ENCODE results near the gene KCNMA1. TPM values are rescaled to one million over a fixed set of nuclear protein-coding genes. Genes with fewer than 3 reads are reported as not detected.

The KCNMA1 gene
- total RNA-seq, 2 donors from 2014 or later = 29.1 to 37.9 TPM

DNA sequence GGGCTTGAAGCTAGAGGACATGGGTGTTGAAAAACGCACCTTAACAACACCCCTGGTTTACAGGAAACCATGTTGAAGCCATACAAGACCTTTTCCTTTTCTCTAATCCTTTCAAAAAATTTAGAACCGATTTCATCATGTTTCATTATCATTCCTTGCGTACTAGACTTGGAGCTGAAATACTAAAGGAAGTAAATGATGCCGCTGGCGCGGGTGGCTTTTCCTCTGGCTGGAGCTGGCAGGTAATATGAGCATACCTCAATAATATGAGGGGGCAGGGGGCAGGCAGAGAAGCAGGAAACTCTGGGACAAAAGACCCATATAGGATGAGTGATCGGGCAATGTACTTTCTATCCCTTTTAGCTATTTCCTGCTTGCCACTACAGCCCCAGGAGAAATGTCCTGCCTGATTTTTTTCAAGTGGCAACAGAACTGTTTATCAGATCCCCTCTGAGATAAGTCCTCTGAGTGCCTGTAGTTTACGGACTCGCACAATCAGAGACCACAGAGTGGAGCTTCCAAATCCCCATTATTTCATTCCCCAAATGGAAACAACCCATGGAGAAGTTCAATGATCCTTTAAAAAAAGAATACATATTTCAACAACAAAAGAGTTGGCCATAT is 450.1 kb downstream of the KCNMA1 start:
- TF ChIP-seq, protein P1, sequence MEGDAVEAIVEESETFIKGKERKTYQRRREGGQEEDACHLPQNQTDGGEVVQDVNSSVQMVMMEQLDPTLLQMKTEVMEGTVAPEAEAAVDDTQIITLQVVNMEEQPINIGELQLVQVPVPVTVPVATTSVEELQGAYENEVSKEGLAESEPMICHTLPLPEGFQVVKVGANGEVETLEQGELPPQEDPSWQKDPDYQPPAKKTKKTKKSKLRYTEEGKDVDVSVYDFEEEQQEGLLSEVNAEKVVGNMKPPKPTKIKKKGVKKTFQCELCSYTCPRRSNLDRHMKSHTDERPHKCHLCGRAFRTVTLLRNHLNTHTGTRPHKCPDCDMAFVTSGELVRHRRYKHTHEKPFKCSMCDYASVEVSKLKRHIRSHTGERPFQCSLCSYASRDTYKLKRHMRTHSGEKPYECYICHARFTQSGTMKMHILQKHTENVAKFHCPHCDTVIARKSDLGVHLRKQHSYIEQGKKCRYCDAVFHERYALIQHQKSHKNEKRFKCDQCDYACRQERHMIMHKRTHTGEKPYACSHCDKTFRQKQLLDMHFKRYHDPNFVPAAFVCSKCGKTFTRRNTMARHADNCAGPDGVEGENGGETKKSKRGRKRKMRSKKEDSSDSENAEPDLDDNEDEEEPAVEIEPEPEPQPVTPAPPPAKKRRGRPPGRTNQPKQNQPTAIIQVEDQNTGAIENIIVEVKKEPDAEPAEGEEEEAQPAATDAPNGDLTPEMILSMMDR (IDR thresholded peaks at IDR 0.05) = no peak
- TF ChIP-seq POLR2AphosphoS5 (IDR thresholded peaks at IDR 0.05) = no peak
- H3K9me3 ChIP-seq = no peaks in the 10 kb centered on the region
- H3K36me3 ChIP-seq = no peaks in the 10 kb centered on the region
- intact Hi-C loops (cut with DNase I) = no loop called here
- no peaks in the 10 kb centered on the region for H3K27me3 ChIP-seq (replicated peaks; ENCODE audit: insufficient read depth)
- H3K4me1 ChIP-seq (replicated peaks) = no peaks in the 10 kb centered on the region
- 39% methylated on average over 9 of the region's 9 CpGs for WGBS
- peak overlapping the region in 1 of 2 donors; percentile 1 for H3K27ac ChIP-seq
- no peak overlapping the region for H3K4me3 ChIP-seq
- DNase-seq (ENCODE audit: low spot score) = no peak

DNA sequence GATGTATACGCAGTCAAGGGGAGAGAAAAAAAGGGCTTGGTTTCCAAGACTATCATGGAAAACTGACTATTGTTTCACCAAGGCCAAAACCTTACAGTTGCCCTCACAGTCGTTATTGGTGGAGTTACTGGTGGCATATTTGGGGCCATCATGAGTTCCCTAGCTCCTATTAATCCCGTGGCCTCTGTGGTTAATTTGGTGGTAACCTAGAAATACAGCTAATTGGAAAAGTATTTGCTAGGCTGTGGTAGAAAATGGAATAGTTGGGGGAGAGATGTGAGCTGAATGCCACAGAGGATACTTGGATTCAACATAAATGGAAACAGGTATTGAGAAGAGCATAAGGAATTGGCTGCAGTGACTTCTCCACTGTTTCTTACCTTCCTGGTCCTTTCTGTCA is 450.7 kb downstream of the KCNMA1 start:
- WGBS = 91% methylated on average over 3 of the region's 3 CpGs
- H3K27me3 ChIP-seq (replicated peaks; ENCODE audit: insufficient read depth) = no peaks in the 10 kb centered on the region
- H3K4me3 ChIP-seq = no peak overlapping the region
- TF ChIP-seq POLR2AphosphoS5 (IDR thresholded peaks at IDR 0.05) (no peak), POLR2A (IDR thresholded peaks at IDR 0.05) (no peak)
- TF ChIP-seq, protein P1 (IDR thresholded peaks at IDR 0.05) = no peak
- no peak overlapping the region for H3K27ac ChIP-seq
- intact Hi-C loops (cut with DNase I) = no loop called here
- H3K9me3 ChIP-seq = no peaks in the 10 kb centered on the region
- DNase-seq (ENCODE audit: low spot score) = no peak
- no peaks in the 10 kb centered on the region for H3K36me3 ChIP-seq
- H3K4me1 ChIP-seq (replicated peaks) = no peaks in the 10 kb centered on the region

DNA sequence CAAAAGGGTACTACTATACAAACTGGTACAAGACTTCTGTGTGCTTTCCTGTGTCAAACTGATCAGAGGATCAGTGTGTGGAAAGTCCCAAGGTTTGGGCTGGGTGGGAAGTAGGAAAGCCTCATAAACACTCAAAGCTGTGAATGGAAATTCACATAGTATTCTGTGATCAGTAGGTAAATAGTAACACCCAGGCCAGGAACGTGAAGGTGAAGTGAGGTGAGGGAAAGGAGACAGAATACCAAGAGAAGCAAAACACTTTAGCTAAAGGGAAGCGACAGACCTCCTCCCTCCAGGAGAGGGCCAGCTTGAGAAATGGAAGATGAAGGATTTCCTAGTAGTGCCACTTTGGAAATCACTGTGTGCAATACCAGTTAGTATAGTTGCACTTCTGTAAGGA is 451.9 kb downstream of the KCNMA1 start:
- WGBS = 60% methylated on average over 2 of the region's 2 CpGs
- Histone ChIP-seq H3K9me3 (no peaks in the 10 kb centered on the region), H3K4me3 (no peak overlapping the region), H3K27ac (no peak overlapping the region), H3K27me3 (replicated peaks; ENCODE audit: insufficient read depth) (no peaks in the 10 kb centered on the region), H3K36me3 (no peaks in the 10 kb centered on the region), H3K4me1 (replicated peaks) (no peaks in the 10 kb centered on the region)
- TF ChIP-seq, protein P1 (IDR thresholded peaks at IDR 0.05) = no peak
- TF ChIP-seq POLR2A (IDR thresholded peaks at IDR 0.05) = no peak
- TF ChIP-seq POLR2AphosphoS5 (IDR thresholded peaks at IDR 0.05) = no peak
- DNase-seq (ENCODE audit: low spot score) = no peak
- intact Hi-C loops (cut with DNase I) = no loop called here

DNA sequence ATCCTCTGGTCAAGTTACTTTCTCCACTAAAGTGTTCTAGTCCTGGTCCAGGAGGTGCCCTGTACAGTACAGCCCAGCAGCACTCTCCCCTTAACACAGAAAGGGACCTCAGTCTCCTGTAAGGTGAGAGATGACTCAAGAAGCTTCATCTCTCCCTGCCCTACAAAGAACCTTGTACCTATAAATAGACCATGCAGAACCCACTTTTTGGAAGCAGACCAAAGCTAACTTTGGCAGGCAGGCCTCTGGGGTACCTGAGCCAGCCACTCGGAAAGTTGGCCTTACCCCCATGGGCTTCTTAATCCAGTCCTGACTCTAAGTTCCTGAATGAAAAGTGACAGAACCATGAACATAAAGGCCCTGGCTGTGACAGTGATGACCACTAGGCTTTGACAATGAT is 454.8 kb downstream of the KCNMA1 start:
- no peaks in the 10 kb centered on the region for H3K4me1 ChIP-seq (replicated peaks)
- H3K9me3 ChIP-seq = no peaks in the 10 kb centered on the region
- H3K4me3 ChIP-seq = no peak overlapping the region
- no peak overlapping the region for H3K27ac ChIP-seq
- TF ChIP-seq, protein P1 (IDR thresholded peaks at IDR 0.05) = no peak
- TF ChIP-seq POLR2A (IDR thresholded peaks at IDR 0.05) = no peak
- no peak for TF ChIP-seq POLR2AphosphoS5 (IDR thresholded peaks at IDR 0.05)
- no peak for DNase-seq (ENCODE audit: low spot score)
- intact Hi-C loops (cut with DNase I) = no loop called here
- H3K36me3 ChIP-seq = no peaks in the 10 kb centered on the region
- H3K27me3 ChIP-seq (replicated peaks; ENCODE audit: insufficient read depth) = no peaks in the 10 kb centered on the region
- WGBS = 55% methylated on average over 1 of the region's 1 CpG

DNA sequence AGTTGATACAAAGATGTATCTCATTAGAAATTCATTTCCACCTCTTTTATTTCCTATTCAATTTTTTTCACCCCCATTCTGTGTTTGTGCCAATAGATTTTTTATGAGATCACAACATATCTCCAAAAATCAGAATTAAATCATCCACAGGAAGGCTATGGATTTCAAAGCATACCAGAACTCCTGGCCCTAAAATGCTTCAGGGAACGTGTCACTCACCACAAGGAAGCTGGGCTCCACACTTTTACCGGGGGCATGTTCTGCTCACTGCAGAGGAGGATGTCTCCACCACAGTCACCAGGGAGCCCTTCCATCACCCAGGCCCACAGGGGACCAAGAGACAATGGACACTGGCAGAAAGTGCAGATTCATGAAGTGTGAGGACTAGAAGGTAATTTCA is 456.8 kb downstream of the KCNMA1 start:
- TF ChIP-seq POLR2A (IDR thresholded peaks at IDR 0.05) (no peak), POLR2AphosphoS5 (IDR thresholded peaks at IDR 0.05) (no peak)
- TF ChIP-seq, protein P1 (IDR thresholded peaks at IDR 0.05) = no peak
- 77% methylated on average over 2 of the region's 2 CpGs for WGBS
- intact Hi-C loops (cut with DNase I) = no loop called here

More for the DNA sequence above, 456.8 kb downstream of the KCNMA1 start:
- Histone ChIP-seq H3K9me3 (no peaks in the 10 kb centered on the region), H3K4me1 (replicated peaks) (no peaks in the 10 kb centered on the region), H3K36me3 (no peaks in the 10 kb centered on the region), H3K4me3 (no peak overlapping the region), H3K27ac (peak overlapping the region in 1 of 2 donors; percentile 50), H3K27me3 (replicated peaks; ENCODE audit: insufficient read depth) (no peaks in the 10 kb centered on the region)
- no peak for DNase-seq (ENCODE audit: low spot score)
